ENCODE data around the gene TTLL8. TPM values are rescaled to one million over a fixed set of nuclear protein-coding genes. Genes with fewer than 3 reads are reported as not detected.

Gene TTLL8
- total RNA-seq, 1 experiment from 2014 or later: not detected

DNA sequence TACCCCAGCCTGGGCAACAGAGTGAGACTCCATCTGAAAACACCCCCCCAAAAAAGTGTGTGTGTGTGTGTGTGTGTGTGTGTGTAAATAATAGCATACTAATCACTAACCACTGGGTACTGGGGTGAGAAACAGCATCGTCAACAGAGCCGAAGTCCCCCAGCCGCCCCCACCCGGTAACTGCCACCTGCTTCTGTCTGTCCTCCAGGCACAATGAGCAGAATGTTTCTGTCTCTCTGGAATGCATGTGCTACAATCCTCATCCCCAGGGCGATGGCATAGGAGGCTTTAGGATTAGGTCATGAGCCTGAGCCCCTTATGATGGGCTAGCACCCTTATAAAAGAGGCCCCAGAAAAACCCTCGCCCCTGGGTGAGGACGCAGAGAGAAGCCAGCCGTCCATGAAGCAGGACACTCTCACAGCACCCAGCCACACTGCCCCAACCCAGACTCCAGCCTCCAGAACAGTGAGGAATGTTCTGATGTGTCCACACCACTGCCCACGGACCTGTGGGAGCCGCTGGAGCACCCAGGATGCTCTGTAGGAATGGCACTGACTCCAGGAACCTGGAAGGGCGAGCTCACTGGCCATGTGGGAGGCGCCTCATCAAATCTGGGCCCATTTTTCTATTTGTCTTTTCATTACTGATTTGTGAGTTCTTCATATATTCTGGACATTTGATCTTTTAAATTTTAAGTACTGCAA is 9.9 kb downstream of the TTLL8 start (continued):
- TF ChIP-seq EGR1 (IDR thresholded peaks at IDR 0.05; ENCODE audit: low read depth) (no peak), ZFX (IDR thresholded peaks at IDR 0.05) (no peak), SP1 (IDR thresholded peaks at IDR 0.05; ENCODE audit: low read depth) (no peak), EZH2 (IDR thresholded peaks at IDR 0.05) (no peak), TCF7L2 (IDR thresholded peaks at IDR 0.05; ENCODE audit: borderline replicate concordance, extremely low read depth, insufficient read depth, insufficient read length) (no peak)
- TF ChIP-seq, protein P1, sequence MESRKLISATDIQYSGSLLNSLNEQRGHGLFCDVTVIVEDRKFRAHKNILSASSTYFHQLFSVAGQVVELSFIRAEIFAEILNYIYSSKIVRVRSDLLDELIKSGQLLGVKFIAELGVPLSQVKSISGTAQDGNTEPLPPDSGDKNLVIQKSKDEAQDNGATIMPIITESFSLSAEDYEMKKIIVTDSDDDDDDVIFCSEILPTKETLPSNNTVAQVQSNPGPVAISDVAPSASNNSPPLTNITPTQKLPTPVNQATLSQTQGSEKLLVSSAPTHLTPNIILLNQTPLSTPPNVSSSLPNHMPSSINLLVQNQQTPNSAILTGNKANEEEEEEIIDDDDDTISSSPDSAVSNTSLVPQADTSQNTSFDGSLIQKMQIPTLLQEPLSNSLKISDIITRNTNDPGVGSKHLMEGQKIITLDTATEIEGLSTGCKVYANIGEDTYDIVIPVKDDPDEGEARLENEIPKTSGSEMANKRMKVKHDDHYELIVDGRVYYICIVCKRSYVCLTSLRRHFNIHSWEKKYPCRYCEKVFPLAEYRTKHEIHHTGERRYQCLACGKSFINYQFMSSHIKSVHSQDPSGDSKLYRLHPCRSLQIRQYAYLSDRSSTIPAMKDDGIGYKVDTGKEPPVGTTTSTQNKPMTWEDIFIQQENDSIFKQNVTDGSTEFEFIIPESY (IDR thresholded peaks at IDR 0.05; ENCODE audit: extremely low read depth, insufficient replicate concordance, low read length): no peak

DNA sequence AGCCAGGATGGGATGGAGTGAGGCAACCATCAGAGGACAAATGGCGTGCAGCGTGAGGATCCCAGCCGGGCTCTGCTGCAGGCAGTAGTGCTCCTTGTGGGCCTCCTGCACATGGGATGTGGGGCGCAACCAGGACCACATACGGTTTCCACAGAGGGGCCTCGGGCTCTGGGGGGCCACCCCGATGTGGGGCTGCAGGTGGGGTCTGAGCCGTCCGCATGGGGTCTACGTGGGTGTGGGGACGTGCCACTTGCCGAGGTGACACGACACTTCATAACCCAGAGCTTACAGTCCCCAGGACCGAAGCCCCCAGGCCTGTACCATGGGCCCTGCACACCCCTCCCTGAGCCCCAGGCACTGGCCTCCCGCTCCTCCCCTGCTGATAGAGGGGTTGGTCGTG is 10.8 kb downstream of the TTLL8 start:
- ChIA-PET RAD21 (ENCODE audit: low non-redundant PET in 1 of 2, low total read pairs in 2 of 2, uncharacterized antibody in 2 of 2, unreplicated experiment in 2 of 2) (no interaction called here), POLR2A (no interaction called here), CTCF (no interaction called here)
- H4K20me1 ChIP-seq (ENCODE audit: insufficient read depth): no peaks in the 10 kb centered on the region
- H2AFZ ChIP-seq (ENCODE audit: low read depth, low read length, poor library complexity, severe bottlenecking): no peak overlapping the region
- DNase-seq (ENCODE audit: low read depth, low spot score) (no peak), ATAC-seq (no peak)
- no peak overlapping the region for H3K4me3 ChIP-seq (replicated peaks in 1 of 2; ENCODE audit: low read depth in 1 of 2, low read length in 2 of 2)
- H3K4me2 ChIP-seq (ENCODE audit: low read length): no peak overlapping the region
- no peaks in the 10 kb centered on the region for H3K9me3 ChIP-seq (ENCODE audit: control insufficient read depth in 1 of 2, insufficient read depth in 1 of 2, low read depth in 1 of 2, low read length in 2 of 2)
- H3K9me2 ChIP-seq (ENCODE audit: insufficient read depth): no peaks in the 10 kb centered on the region
- H3K9ac ChIP-seq (ENCODE audit: low read length): no peak overlapping the region
- H3K27ac ChIP-seq (ENCODE audit: low read depth, low read length): no peak overlapping the region
- no peaks in the 10 kb centered on the region for H3K79me2 ChIP-seq (ENCODE audit: insufficient read depth, low read length)
- H3K4me1 ChIP-seq (ENCODE audit: control insufficient read depth in 1 of 2, insufficient read depth in 2 of 2, low read length in 2 of 2): no peaks in the 10 kb centered on the region
- no peaks in the 10 kb centered on the region for H3K36me3 ChIP-seq (ENCODE audit: control insufficient read depth in 1 of 2, insufficient read depth in 2 of 2, low read length in 2 of 2)
- no TSS peak for BruUV-seq (replicated peaks)
- intact Hi-C loops (cut with micrococcal nuclease): no loop called here
- no peaks in the 10 kb centered on the region for H3K27me3 ChIP-seq (ENCODE audit: insufficient read depth, low read length)
- TF ChIP-seq SRF (IDR thresholded peaks at IDR 0.05; ENCODE audit: low read depth) (no peak), EZH2 (IDR thresholded peaks at IDR 0.05) (no peak), CBX3 (IDR thresholded peaks at IDR 0.05; ENCODE audit: low read depth) (no peak), POLR2A (IDR thresholded peaks at IDR 0.05; ENCODE audit: borderline replicate concordance, extremely low read depth, insufficient read depth, insufficient read length) (no peak), RAD21 (IDR thresholded peaks at IDR 0.05; ENCODE audit: low read depth) (no peak), JUND (IDR thresholded peaks at IDR 0.05) (no peak), ELF1 (IDR thresholded peaks at IDR 0.05; ENCODE audit: borderline replicate concordance, low read depth) (no peak), FOSL1 (IDR thresholded peaks at IDR 0.05; ENCODE audit: low read depth) (no peak), REST (IDR thresholded peaks at IDR 0.05; ENCODE audit: low read depth) (no peak), ZFX (IDR thresholded peaks at IDR 0.05) (no peak), EZH2phosphoT487 (IDR thresholded peaks at IDR 0.05; ENCODE audit: borderline replicate concordance) (no peak), YY1 (IDR thresholded peaks at IDR 0.05; ENCODE audit: extremely low read depth, insufficient replicate concordance, low read depth, low read length) (no peak)
- TF ChIP-seq, protein P2, sequence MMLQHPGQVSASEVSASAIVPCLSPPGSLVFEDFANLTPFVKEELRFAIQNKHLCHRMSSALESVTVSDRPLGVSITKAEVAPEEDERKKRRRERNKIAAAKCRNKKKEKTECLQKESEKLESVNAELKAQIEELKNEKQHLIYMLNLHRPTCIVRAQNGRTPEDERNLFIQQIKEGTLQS (IDR thresholded peaks at IDR 0.05): no peak
- TF ChIP-seq, protein P3, sequence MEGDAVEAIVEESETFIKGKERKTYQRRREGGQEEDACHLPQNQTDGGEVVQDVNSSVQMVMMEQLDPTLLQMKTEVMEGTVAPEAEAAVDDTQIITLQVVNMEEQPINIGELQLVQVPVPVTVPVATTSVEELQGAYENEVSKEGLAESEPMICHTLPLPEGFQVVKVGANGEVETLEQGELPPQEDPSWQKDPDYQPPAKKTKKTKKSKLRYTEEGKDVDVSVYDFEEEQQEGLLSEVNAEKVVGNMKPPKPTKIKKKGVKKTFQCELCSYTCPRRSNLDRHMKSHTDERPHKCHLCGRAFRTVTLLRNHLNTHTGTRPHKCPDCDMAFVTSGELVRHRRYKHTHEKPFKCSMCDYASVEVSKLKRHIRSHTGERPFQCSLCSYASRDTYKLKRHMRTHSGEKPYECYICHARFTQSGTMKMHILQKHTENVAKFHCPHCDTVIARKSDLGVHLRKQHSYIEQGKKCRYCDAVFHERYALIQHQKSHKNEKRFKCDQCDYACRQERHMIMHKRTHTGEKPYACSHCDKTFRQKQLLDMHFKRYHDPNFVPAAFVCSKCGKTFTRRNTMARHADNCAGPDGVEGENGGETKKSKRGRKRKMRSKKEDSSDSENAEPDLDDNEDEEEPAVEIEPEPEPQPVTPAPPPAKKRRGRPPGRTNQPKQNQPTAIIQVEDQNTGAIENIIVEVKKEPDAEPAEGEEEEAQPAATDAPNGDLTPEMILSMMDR (IDR thresholded peaks at IDR 0.05 in 2 of 3, conservative IDR thresholded peaks at IDR 0.05 in 1 of 3; ENCODE audit: borderline replicate concordance in 1 of 3, insufficient read depth in 1 of 3, low read depth in 2 of 3, low read length in 2 of 3): no peak
- TF ChIP-seq, protein P4, sequence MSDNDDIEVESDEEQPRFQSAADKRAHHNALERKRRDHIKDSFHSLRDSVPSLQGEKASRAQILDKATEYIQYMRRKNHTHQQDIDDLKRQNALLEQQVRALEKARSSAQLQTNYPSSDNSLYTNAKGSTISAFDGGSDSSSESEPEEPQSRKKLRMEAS (IDR thresholded peaks at IDR 0.05): no peak

Measured in HCT116 (cell line).